IMR-90 (cell line): Measurements from ENCODE around the gene DYNLRB1. TPM values are rescaled to one million over a fixed set of nuclear protein-coding genes. Genes with fewer than 3 reads are reported as not detected.
"Not testable (repeated sequence)": the region's sequence is repeated elsewhere in the genome, so short reads cannot be mapped to it uniquely, and the experiment has no call there.

ENCODE experiments used
- ATAC-seq: fragments of 200-7000 bp; cut with Tn5 transposase; 2 replicates; pipeline ENCODE4 v1.9.1; 2020; ENCODE audit warnings: low read depth, mild to moderate bottlenecking, moderate library complexity
- BruUV-seq: library from RNA; stranded (reverse); fragments of 400-500 nt; replicated peaks from 2 replicates; lab custom pipeline; 2021; lab: Mats Ljungman, UMichigan
- CTCF ChIA-PET: fragments of 300-600 bp; formaldehyde crosslinking; extraction: SDS; loops from one replicate; lab custom pipeline; 2021; ENCODE audit warnings: antibody characterized with exemption; lab: Yijun Ruan, JAX
- POLR2A ChIA-PET: fragments of 300-600 bp; sonication (Branson Sonifier 250); formaldehyde crosslinking; loops from one replicate; lab custom pipeline; 2022; ENCODE audit warnings: antibody characterized with exemption; ENCODE audit not compliant: unreplicated experiment; lab: Charles Lee
- DNase-seq: peaks from one replicate; pipeline ENCODE4 v3.0.0; 2013
- H2AFZ ChIP-seq: replicated peaks from 2 replicates; pipeline ENCODE3; 2013; ENCODE audit warnings: low read length, mild to moderate bottlenecking; ENCODE audit not compliant: poor library complexity
- H2AK5ac ChIP-seq: 2 replicates; pipeline ENCODE4 v1.6.1; 2013; ENCODE audit warnings: low read depth, low read length, inconsistent platforms
- H2AK9ac ChIP-seq: replicated peaks from 2 replicates; pipeline ENCODE3; 2013; ENCODE audit warnings: mild to moderate bottlenecking, low read depth, low read length, moderate library complexity; ENCODE audit not compliant: poor library complexity
- H2BK120ac ChIP-seq: 2 replicates; pipeline ENCODE4 v1.6.1; 2013; ENCODE audit warnings: low read depth, low read length, inconsistent platforms
- H2BK15ac ChIP-seq: 3 replicates; pipeline ENCODE4 v1.6.1; 2013; ENCODE audit warnings: low read depth, low read length, inconsistent platforms
- H2BK20ac ChIP-seq: 2 replicates; pipeline ENCODE4 v1.6.1; 2013; ENCODE audit warnings: low read depth, mild to moderate bottlenecking, inconsistent platforms, low read length, moderate library complexity
- H2BK5ac ChIP-seq: 2 replicates; pipeline ENCODE4 v1.6.1; 2013; ENCODE audit warnings: mild to moderate bottlenecking, low read depth, low read length, inconsistent platforms; ENCODE audit not compliant: poor library complexity, severe bottlenecking
- H3K14ac ChIP-seq: replicated peaks from 2 replicates; pipeline ENCODE4 v1.6.1; 2013; ENCODE audit warnings: low read depth, low read length, inconsistent platforms
- H3K18ac ChIP-seq: 2 replicates; pipeline ENCODE4 v1.6.1; 2013; ENCODE audit warnings: low read depth, low read length, control low read depth
- H3K23ac ChIP-seq: 2 replicates; pipeline ENCODE4 v1.6.1; 2013; ENCODE audit warnings: low read depth, low read length, inconsistent platforms
- H3K27ac ChIP-seq: 2 replicates; pipeline ENCODE4 v1.5.1; 2013; ENCODE audit warnings: mild to moderate bottlenecking, control low read depth, low read length; ENCODE audit not compliant: insufficient read depth
- H3K27me3 ChIP-seq: 2 replicates; pipeline ENCODE4 v1.6.1; 2013; ENCODE audit warnings: low read length; ENCODE audit not compliant: control insufficient read depth, insufficient read depth
- H3K36me3 ChIP-seq: 2 replicates; pipeline ENCODE4 v1.6.1; 2013; ENCODE audit warnings: low read length, mixed read lengths; ENCODE audit not compliant: control insufficient read depth, insufficient read depth
- H3K4ac ChIP-seq: 2 replicates; pipeline ENCODE4 v1.6.1; 2013; ENCODE audit warnings: low read depth, low read length, inconsistent platforms
- H3K4me1 ChIP-seq: 2 replicates; pipeline ENCODE4 v1.6.1; 2013; ENCODE audit warnings: low read length, mixed read lengths; ENCODE audit not compliant: control insufficient read depth, insufficient read depth
- H3K4me2 ChIP-seq: 2 replicates; pipeline ENCODE4 v1.6.1; 2013; ENCODE audit warnings: low read depth, mild to moderate bottlenecking, control low read depth, low read length, moderate library complexity
- H3K4me3 ChIP-seq: 2 replicates; pipeline ENCODE4 v1.5.1; 2013; ENCODE audit warnings: low read depth, mild to moderate bottlenecking, control low read depth, low read length, moderate library complexity; ENCODE audit not compliant: insufficient read depth
- H3K56ac ChIP-seq: 2 replicates; pipeline ENCODE4 v1.6.1; 2013; ENCODE audit warnings: low read length, inconsistent platforms; ENCODE audit not compliant: insufficient read depth; ENCODE audit errors: extremely low read depth
- H3K79me1 ChIP-seq, 2 experiments: 2 replicates each; pipeline ENCODE4 v1.6.1; 2013; ENCODE audit warnings: low read length in 2 of 2, inconsistent platforms in 1 of 2, low read depth in 1 of 2
- H3K9ac ChIP-seq: 2 replicates; pipeline ENCODE4 v1.6.1; 2013; ENCODE audit warnings: low read depth, low read length, control low read depth
- H3K9me1 ChIP-seq: 2 replicates; pipeline ENCODE4 v1.6.1; 2013; ENCODE audit warnings: low read length, inconsistent platforms; ENCODE audit not compliant: insufficient read depth
- H3K9me3 ChIP-seq: 2 replicates; pipeline ENCODE4 v1.6.1; 2013; ENCODE audit warnings: low read length; ENCODE audit not compliant: control insufficient read depth, insufficient read depth
- H4K20me1 ChIP-seq: 2 replicates; pipeline ENCODE4 v1.6.1; 2013; ENCODE audit warnings: low read length, inconsistent platforms; ENCODE audit not compliant: insufficient read depth
- H4K5ac ChIP-seq: 2 replicates; pipeline ENCODE4 v1.6.1; 2013; ENCODE audit warnings: mild to moderate bottlenecking, low read depth, low read length, control low read depth
- H4K8ac ChIP-seq, 2 experiments: 2 replicates each; pipeline ENCODE4 v1.6.1; 2013; ENCODE audit warnings: low read depth in 2 of 2, low read length in 2 of 2, control low read depth in 1 of 2, inconsistent platforms in 1 of 2
- H4K91ac ChIP-seq: 2 replicates; pipeline ENCODE4 v1.6.1; 2013; ENCODE audit warnings: low read depth, low read length, inconsistent platforms; ENCODE audit not compliant: insufficient read depth
- MXI1 ChIP-seq: IDR thresholded peaks from 2 replicates; pipeline ENCODE4 v1.6.1; 2012; ENCODE audit warnings: low read depth, mild to moderate bottlenecking, low read length, moderate library complexity, borderline replicate concordance
- RCOR1 ChIP-seq: IDR thresholded peaks from 2 replicates; pipeline ENCODE4 v1.6.1; 2012; ENCODE audit warnings: mild to moderate bottlenecking, low read length, improper control_type of control experiment; ENCODE audit not compliant: insufficient replicate concordance
- WGBS, 2 experiments: methylation state at CpG; one replicate each; pipeline versions ENCODE4 v1.1.5 to v1.1.7; 2013; ENCODE audit warnings: missing lambda C conversion rate in 2 of 2; ENCODE audit not compliant: insufficient read length in 1 of 2; ENCODE audit errors: extremely low coverage in 2 of 2; 5-methylcytosine and 5-hydroxymethylcytosine counted together
- dilution Hi-C: fragments of 300-500 bp; cut with HindIII; formaldehyde crosslinking; loops from one replicate; pipeline ENCODE4 v1.14.3; 2018; ENCODE audit warnings: low sequenced_read_pairs; ENCODE audit not compliant: unreplicated experiment
- in situ Hi-C: fragments of 300-500 bp; cut with MboI; formaldehyde crosslinking; loops from 3 replicates; pipeline ENCODE4 v1.14.3; 2019; ENCODE audit warnings: low sequenced_read_pairs, inconsistent platforms, mixed read lengths
- intact Hi-C: fragments of 100-400 bp; cut with micrococcal nuclease; formaldehyde crosslinking; loops from 2 replicates; pipeline ENCODE4 v1.10.0; 2022
- polyA plus RNA-seq, 3 experiments: library from polyadenylated mRNA; depleted of rRNA; stranded (reverse); fragments of >200 nt; gene quantifications; 2 replicates each; pipeline ENCODE4 v1.2.3, GENCODE V29; 2012; ENCODE audit warnings: low replicate concordance in 1 of 3
- total RNA-seq: library from RNA; depleted of rRNA; stranded (reverse); fragments of >200 nt; gene quantifications from 2 replicates; pipeline ENCODE4 v1.2.3, GENCODE V29; 2012

Gene DYNLRB1
- total and polyA plus RNA-seq, 2 of the 4 experiments (the other 2 are of a cell fraction) = 82.4 to 380 TPM

GRCh38 chr20:34512955-34513419 lies 3.2 kb upstream of the DYNLRB1 start:
- in situ Hi-C loops (no loop called here), dilution Hi-C loops (no loop called here), intact Hi-C loops (no loop called here)
- no peak overlapping the region for H2AK5ac ChIP-seq
- ATAC-seq (no peak), DNase-seq (no peak)
- H3K4me1 ChIP-seq = peaks cover 7% of the 10 kb centered on the region; the same call in 1 of the 2 replicates
- H4K91ac ChIP-seq = no peak overlapping the region
- no peak overlapping the region for H2BK15ac ChIP-seq
- H3K14ac ChIP-seq = 0 out of 2 replicates have a peak overlapping the region, but pooled peaks have one; percentile 12
- H3K9me1 ChIP-seq = peaks cover 8% of the 10 kb centered on the region
- no peak overlapping the region for H3K9ac ChIP-seq
- H3K27ac ChIP-seq = no peak overlapping the region
- no peak overlapping the region for H3K23ac ChIP-seq
- H3K79me1 ChIP-seq = peaks cover 15 to 51% of the 10 kb centered on the region in 2 experiments
- H2AK9ac ChIP-seq = no peak overlapping the region
- no peak overlapping the region for H3K4me2 ChIP-seq
- ChIA-PET CTCF (no interaction called here), POLR2A (no interaction called here)
- no peak overlapping the region for H2BK20ac ChIP-seq
- BruUV-seq = no TSS peak
- no peak overlapping the region for H4K5ac ChIP-seq
- no peak overlapping the region for H3K4me3 ChIP-seq
- no peaks in the 10 kb centered on the region for H4K20me1 ChIP-seq
- H2AFZ ChIP-seq = no peak overlapping the region
- TF ChIP-seq RCOR1 = no peak
- no peak for TF ChIP-seq MXI1
- H3K56ac ChIP-seq = no peak overlapping the region
- H3K27me3 ChIP-seq = no peaks in the 10 kb centered on the region
- peaks cover 14% of the 10 kb centered on the region for H3K36me3 ChIP-seq
- no peak overlapping the region for H2BK5ac ChIP-seq
- no peak overlapping the region for H3K18ac ChIP-seq
- H4K8ac ChIP-seq = no peak overlapping the region
- no peak overlapping the region for H2BK120ac ChIP-seq
- H3K4ac ChIP-seq = no peak overlapping the region
- no peaks in the 10 kb centered on the region for H3K9me3 ChIP-seq

- in situ Hi-C loops, H3K27ac ChIP-seq, H3K14ac ChIP-seq, H2AFZ ChIP-seq, H4K8ac ChIP-seq, POLR2A ChIA-PET, H3K56ac ChIP-seq, H2AK5ac ChIP-seq, DNase-seq, CTCF ChIA-PET, H3K9me3 ChIP-seq, H3K18ac ChIP-seq, H3K27me3 ChIP-seq, ATAC-seq, dilution Hi-C loops, H2BK5ac ChIP-seq, H3K23ac ChIP-seq, H3K4ac ChIP-seq, H3K9ac ChIP-seq, H2BK120ac ChIP-seq, BruUV-seq, H3K4me3 ChIP-seq, H3K9me1 ChIP-seq, H4K91ac ChIP-seq, H3K4me2 ChIP-seq, H3K4me1 ChIP-seq, H2BK20ac ChIP-seq, H2AK9ac ChIP-seq, H4K5ac ChIP-seq, H2BK15ac ChIP-seq, H4K20me1 ChIP-seq: not testable (repeated sequence)
- Histone ChIP-seq H3K36me3 (peaks cover 10% of the 10 kb centered on the region), H3K79me1 (peaks cover 14 to 55% of the 10 kb centered on the region in 2 experiments)
- intact Hi-C loops = loop anchor here (2.0 kb wide), 1 partner anchor 201 kb away; no protein-coding TSS in a partner anchor
- WGBS, 2 experiments = 100% methylated on average over 4 of the region's 17 CpGs; no CpG with 5 or more reads in 1 of the 2 experiments
Measured at GRCh38 chr20:34514034-34514433, 2.2 kb upstream of the DYNLRB1 start.
